GM10847 (cell line): Measurements from ENCODE around the gene SLIT3.

Experiments
- POLR2A ChIP-seq: IDR thresholded peaks from 2 replicates; pipeline ENCODE4 v1.6.1; 2011; ENCODE audit not compliant: insufficient read length; ENCODE audit errors: extremely low read depth

Gene SLIT3

GRCh38 chr5:168798065-168799023 is 502.6 kb downstream of the SLIT3 start:
- TF ChIP-seq POLR2A: no peak

GRCh38 chr5:168796593-168797580 is 504.1 kb downstream of the SLIT3 start:
- TF ChIP-seq POLR2A: no peak

GRCh38 chr5:168796000-168796399 is 504.9 kb downstream of the SLIT3 start:
- TF ChIP-seq POLR2A: no peak

GRCh38 chr5:168793841-168794837 is 506.8 kb downstream of the SLIT3 start:
- no peak for TF ChIP-seq POLR2A

- no peak for TF ChIP-seq POLR2A
Measured at GRCh38 chr5:168792678-168793077, 508.3 kb downstream of the SLIT3 start.

GRCh38 chr5:168790671-168791250 is 510.2 kb downstream of the SLIT3 start:
- no peak for TF ChIP-seq POLR2A

- TF ChIP-seq POLR2A: no peak
Measured at GRCh38 chr5:168790002-168790635, 510.8 kb downstream of the SLIT3 start.

- no peak for TF ChIP-seq POLR2A
Measured at GRCh38 chr5:168788786-168789185, 512.2 kb downstream of the SLIT3 start.

- no peak for TF ChIP-seq POLR2A
Measured at GRCh38 chr5:168788107-168788506, 512.8 kb downstream of the SLIT3 start.

GRCh38 chr5:168786147-168786546 is 514.8 kb downstream of the SLIT3 start:
- TF ChIP-seq POLR2A: no peak

- no peak for TF ChIP-seq POLR2A
Measured at GRCh38 chr5:168784454-168784853, 516.5 kb downstream of the SLIT3 start.

- no peak for TF ChIP-seq POLR2A
Measured at GRCh38 chr5:168781941-168782571, 518.9 kb downstream of the SLIT3 start.

GRCh38 chr5:168780888-168781287 is 520.1 kb downstream of the SLIT3 start:
- TF ChIP-seq POLR2A: no peak
